Liver (tissue), 2 donors: ENCODE results near the gene STX17.

Experiments used
- CTCF ChIP-seq: fragments of 150-350 bp; IDR thresholded peaks from 2 replicates; pipeline ENCODE4 v1.5.1; 2017; ENCODE audit warnings: improper control_type of control experiment, low read depth, low read length; ENCODE audit not compliant: missing input control
- MAX ChIP-seq: IDR thresholded peaks from 2 replicates; pipeline ENCODE4 v1.6.1; 2016; ENCODE audit warnings: antibody characterized with exemption
- donor health status: healthy.

- TF ChIP-seq CTCF (no peak), MAX (no peak)
Measured at GRCh38 chr9:99966001-99966400, 59.5 kb downstream of the STX17 start.
